HG03060 (cell line): Measurements from ENCODE around the gene CACNA1G.
A peak's percentile ranks its signal among the peaks of the same experiment; 100 is the strongest.

Source experiments
- ATAC-seq: cut with Tn5 transposase; IDR thresholded peaks from one replicate; pipeline ENCODE4 v1.9.1; 2021; ENCODE audit warnings: low read depth, moderate number of reproducible peaks; ENCODE audit not compliant: unreplicated experiment

Gene CACNA1G

DNA sequence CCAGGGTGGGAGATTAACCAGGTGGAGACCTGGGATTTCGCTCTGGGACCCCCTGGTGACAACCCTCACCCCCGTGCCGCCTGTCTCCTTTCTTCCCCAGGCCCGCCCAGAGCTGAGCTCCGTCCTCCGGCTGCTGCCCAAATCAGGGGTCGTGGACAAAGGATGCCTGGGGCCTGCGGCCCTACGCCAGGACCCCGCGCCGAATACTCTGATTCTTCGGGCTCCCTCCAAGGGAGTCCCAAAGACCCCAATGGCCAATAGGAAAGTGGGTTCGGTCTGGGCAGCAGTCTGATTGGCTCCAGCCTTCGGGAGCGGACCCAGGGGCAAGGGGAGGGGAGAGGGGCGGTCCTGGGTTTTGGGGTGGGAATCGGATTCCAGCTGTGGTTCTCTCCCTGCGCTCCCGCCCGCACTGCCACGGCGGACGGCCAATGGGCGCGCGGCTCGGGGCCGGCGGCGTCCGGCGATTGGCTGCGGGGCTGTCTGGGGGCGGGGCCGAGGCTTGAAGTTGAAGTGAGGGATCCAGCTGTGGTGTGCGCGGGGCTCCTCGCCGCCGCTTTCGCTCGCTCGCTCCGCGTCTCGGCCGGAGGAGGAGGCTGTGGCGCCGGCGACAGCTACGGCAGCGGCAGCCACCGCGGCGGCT is at the start of gene CACNA1G:
TSS of gene CACNA1G (plus strand) at position 531 of the 640 bp plus-strand sequence. CDS start 745 bp downstream, outside the sequence.
- ATAC-seq: peak; percentile 69

DNA sequence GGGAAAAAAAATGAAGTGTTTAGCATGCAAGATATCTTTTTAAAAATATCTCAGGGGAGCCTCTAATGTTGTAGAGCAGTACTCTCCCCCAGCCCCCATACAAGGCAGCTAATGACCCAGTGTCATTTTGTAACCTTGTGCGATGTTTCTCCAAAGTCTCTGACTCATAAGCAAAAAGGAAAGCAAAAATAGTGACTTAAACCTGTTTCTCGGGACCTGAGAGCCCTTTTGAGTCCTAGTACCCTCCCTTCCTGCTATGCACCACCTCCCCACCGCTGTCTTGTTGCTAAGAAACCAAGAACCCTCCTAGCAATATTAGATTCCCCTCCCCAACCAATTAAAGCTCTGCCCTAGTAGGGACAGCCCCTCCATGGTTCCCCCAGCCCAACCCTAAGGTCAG is 49.5 kb upstream of the CACNA1G start:
- ATAC-seq: peak; percentile 68

DNA sequence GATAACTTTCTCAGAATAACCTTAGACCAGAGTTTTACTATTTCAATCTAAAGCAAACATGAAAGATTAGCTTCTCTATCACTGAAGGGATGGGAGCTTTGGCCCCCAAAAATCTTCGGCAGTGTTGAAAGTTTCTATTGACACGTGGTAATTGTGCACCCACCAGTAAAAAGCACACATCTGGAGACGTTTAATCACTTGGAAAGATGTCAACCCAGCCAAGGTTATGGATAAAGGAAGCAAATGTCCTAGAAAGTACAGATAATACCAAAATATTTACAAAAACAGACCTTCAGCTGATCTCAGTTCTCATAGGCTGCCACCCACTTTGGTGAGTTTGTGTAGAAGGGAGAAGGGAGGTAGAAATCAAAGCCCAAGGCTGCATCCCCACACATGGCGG is 47.0 kb upstream of the CACNA1G start:
- no peak for ATAC-seq

DNA sequence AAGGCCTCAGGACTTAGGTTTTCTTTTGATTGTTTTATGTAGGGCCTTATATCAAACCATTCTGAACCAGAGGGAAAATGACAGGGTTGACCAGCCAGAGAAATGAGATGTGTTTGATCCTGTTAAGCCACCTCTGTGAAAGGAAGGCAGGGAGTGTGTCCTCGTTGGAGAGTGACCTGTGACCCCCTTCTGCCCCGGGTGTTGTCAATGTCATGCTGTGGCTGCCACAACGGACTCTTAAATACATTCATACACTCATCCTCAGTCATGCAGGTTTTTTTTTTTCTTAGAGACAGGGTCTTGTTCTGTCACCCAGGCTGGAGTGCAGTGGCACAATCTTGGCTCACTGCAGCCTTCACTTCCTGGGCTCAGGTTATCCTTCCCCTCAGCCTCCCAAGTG is 46.1 kb upstream of the CACNA1G start:
- ATAC-seq: no peak

DNA sequence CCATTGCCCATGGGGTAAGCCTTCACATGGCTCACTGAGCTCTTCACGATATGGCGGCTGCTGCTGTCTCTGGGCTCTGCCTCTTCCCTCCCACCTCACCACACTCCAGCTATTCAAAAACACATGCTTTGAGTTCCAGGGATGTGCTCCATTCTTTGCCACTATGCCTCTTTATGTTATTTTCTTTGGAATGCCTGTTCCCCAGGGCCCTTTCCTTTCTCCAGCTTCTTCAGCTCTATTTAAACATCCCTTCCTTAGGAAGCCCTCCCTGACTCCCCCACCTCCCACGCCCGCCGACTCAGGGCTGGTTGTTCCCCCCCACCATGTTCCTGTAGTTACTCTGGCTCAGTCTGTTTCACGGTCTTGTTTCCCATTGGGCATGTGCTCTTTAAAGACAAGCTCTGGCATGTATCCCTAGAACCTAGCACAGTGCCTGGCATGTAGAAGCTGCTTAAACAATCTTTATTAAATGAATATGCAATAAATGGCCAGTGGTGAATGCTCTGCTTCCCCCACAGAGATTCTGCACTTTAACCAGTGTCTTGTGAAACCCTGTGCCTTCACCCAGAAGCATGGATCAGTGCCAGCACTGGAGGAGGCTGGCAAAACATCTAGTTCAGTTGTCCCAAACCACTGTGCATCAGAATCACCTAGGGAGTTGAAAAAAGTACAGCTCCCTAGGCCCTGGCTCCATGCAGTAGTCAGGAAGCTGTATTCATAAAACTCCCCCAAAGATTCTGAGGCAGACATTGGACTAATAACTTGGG is 45.4 kb upstream of the CACNA1G start:
- ATAC-seq: no peak

DNA sequence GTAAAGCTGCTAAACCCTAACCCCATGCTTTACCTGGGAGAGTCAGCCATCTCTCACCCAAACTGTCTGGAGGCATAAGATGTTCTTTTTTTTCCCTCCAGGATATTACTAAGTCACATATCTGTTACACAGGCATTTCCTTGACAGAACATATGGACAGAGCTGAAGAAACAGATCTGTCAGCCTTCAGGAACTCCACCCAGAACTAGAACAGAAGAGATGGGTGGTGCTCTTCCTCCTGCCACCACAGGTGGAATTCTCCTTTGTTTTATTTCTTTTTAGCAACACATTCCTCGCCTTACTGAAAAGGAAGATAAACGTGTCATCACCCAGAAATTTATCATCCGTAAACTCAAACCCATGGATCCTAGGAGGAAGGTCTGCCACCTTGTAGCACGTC is 43.5 kb upstream of the CACNA1G start:
- no peak for ATAC-seq

DNA sequence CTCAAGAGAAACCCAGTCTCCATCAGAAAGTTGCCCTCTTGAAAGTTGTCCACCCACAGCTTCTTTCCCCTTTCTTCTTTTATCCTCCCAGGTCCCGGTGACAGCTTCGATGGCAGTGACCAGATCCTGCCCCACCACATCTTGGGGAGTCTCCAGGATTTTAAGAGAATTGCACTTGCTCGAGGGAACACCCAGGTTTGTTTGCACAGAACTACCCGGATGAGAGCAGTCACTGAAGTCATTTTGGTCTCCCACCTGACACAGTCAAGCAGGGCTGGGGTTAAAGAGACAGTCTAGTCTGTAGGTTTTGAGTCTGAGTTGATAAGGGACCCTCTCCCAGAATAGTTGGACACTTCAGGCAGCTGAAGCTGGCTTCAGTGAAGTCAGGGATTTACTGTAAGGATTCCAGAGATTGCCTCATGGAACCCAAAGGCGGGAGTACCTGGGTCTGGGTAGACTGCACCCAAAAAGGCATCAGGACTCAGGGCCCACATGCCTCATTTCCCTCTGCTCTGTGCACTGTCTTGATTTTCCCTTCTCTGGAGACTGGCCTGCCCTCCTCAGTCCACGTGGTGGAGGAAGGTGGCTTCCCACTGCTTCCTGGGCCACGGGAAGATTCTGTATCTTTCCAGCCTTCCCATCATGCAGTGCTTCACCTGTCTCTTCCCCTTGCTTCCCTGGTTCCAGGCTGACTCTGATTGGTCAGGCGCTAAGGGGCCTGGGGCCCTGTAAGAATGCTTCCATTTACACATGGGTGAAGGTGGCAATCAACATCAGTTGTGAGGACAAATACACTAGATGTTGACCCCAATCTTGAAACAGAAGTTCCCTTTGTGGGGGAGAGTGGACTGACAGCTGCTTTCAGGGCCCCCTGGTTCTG is 42.8 kb upstream of the CACNA1G start:
- no peak for ATAC-seq

DNA sequence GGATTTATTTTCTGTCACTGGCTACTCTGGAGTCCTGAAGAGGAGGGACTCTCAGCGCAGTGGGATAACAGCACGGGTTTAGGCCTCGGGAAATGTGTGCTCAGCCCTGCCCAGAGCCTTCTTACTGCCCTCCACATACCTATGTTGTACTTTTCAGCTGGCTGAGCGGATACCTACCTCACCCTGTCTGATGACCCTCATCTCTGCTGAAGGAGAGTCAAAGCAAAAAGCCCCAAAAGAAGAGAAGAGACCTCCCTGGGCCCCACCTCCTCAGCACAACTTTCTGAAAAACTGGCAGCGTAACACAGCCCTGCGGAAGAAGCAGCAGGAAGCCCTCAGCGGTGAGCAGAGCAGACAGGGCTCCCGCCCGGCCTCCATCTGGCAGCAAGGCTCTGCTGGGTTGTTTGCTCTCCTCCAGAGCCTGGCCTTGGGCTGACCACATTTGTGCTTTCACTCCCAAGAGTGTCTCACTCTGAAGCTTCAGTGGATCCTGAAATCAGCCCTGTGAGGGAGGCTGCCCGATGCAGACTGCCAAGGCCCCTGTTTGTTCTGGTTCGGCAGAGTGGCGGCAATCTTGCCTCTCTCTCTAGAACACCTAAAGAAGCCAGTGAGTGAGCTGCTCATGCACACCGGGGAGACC is 42.0 kb upstream of the CACNA1G start:
- ATAC-seq: no peak

DNA sequence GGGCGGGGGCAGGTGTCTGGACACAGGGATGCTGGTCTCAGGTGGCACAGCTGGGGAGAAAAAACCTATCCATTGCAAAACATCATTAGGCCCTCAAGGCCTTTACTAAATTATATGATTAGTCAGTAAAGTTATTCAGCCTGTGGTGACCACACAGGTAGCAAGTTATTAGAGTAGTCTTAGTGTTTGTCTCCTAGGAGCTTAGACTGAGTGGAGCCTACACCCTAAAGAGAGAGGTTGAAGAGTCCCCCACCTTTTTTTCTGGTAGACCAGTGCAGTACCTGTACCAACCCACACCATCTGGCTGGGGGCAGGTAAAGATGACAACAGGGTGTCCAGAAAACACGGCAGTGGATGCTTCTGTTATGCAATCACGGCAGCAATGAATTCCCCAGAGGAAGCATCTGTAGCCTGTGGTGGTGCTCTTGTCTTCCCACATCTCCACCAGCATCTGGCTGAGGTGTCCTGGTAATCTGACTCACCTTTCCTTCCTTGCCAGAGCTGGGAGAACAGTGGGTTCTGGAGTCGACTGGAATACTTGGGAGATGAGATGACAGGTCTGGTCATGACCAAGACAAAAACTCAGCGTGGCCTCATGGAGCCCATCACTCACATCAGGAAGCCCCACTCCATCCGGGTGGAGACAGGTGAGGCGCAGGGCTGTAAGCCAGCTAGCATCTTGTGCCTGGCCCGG is 41.2 kb upstream of the CACNA1G start:
- no peak for ATAC-seq

DNA sequence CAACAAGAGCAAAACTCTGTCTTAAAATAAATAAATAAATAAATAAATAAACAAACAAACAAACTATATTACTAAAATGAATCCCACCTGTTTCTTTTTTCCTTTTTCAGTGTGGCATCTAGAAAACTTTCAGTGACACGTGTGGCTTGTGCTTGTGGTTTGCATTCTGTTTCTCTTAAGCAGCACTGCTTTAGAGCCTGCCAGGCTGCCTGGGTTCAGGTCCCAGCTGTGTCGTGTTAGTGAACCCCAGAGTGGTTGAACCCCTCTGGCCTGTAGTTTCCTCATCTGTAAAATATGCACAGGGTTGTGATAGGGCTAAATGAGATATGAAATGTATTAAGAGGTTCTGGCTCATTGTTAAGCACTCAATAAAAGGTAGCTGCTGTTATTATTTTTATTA is 40.0 kb upstream of the CACNA1G start:
- ATAC-seq: no peak

DNA sequence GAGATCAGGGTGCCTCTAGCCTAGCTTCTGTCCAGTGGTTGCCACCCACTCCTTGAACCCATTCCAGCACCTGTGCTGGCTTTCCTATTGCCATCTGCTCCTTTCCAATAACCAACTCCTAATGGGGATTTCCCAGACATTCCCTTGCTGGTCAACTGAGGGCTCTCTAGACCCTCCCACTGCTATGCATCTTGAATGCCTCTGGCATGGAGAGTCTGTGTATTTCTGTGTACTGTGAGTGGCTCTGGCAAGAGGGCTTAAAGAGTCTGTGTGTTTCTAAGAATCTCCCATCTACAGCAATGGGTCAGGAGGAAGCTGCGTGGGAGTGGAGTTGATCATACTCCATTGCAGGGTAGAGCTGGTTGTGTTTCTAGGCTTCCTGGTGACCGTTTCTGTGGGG is 39.0 kb upstream of the CACNA1G start:
- no peak for ATAC-seq

DNA sequence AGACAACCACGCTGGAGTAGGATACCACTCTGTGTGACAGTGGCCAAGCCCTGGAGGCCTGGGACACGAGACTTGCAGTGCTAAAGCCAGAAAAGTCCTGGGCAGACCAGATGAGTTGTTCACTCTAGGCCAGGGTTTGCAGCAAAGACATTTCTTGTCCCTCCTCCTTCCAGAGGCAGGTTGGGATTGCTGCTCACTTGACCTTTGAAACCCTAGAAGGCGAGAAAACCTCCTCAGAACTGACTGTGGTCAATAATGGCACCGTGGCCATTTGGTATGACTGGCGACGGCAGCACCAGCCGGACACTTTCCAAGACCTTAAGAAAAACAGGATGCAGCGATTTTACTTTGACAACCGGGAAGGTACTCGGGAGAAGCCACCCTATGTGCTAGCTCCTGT is 37.7 kb upstream of the CACNA1G start:
- no peak for ATAC-seq

DNA sequence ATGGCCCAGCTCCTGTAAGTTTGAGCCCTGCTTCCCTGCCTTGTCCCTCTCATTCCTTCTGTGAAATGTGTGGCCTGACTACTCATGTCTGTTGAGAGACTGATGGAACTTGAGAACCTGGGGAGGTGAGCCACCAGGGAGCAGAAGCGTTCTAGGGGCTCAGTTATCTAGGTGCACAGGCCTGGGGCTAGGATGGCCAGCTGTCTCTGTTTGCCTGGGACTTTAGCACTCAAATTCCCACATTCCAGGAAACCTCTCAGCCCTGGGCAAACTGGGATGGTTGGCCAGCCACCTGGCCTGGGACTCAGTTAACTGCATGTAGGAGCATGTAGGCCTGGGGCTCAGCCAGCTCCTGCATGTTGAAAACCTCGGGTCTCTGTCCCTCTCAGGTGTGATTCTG is 37.3 kb upstream of the CACNA1G start:
- no peak for ATAC-seq

DNA sequence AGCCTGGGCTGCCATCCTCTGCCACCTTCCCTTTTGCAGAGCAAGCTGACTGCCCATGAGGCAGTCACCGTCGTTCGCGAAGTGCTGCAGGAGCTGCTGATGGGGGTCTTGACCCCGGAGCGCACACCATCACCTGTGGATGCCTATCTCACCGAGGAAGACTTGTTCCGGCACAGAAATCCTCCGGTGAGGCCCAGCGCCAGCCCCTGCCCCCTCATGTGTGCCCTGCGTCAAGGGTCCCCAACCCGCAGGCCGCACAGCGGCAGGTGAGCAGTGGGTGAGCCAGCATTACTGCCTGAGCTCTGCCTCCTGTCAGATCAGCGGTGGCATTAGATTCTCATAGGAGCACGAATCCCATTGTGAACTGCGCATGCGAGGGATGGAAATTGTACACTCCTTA is 35.7 kb upstream of the CACNA1G start:
- no peak for ATAC-seq

DNA sequence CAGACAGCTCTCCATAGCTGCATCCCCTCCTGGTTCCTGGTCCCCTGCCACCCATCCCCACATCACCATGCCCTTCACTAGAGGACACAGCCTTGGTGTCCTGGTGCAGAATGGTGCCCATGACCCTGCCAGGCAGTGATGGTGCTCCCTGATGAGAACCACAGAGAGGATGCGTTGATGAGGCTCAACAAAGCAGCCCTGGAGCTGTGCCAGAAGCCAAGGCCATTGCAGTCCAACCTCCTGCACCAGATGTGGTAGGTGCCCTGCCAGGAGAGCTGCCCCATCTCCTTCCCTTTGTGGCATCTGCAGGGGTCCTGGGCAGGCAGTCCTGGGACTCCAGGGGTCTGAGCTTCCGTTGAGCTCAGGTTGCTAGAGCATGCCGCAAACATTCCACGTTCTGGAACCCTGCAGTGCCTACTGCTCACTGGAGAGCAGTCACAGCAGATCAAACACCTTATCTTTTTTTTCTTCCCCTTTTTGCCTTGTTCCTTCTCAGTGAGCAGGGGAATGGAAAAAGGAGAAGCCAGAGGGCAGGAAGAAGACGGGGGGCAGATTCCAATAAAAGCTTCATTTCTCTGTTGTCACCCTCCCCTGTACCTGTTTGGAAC is 33.3 kb upstream of the CACNA1G start:
- ATAC-seq: no peak

DNA sequence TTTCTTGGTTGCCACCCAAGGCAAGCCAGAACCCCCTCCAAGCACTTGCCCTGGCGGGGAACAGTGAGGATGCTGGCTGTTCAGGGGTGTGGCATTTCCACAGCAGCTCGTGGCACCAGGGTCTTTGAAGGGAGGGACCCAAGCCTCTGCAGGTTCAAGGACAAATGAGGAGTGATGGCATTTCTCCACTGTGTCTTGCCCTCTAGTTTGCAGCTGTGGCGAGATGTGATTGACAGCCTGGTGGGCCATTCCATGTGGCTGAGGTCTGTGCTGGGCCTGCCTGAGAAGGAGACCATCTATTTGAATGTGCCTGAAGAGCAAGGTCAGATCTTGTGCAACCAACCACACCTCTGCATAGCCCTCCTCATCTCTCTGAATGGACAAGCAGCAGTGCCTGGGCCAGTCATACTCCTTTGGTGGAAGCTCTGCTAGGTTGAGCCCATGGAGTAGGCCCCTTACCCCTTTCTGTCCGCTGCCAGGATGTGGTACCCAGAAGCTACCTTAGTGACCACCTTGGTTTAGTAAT is 32.5 kb upstream of the CACNA1G start:
- no peak for ATAC-seq

DNA sequence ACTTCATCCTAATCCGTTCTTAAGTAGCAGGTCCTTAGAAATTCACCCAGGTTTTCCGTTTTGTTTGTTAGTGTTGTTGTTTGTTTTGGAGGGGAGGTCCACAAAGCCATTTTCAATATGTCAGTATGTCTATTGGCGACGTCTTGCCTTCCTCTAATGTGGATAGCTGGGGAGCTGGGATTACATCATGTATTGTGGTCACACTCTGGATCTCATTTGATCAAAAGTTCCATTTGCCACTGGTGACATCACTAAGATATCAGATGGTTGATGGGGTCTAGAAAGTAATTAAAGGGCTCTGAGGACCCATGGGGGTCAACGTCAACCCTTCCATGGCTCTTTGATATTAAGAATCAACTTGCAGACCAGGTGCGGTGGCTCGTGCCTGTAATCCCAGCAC is 30.7 kb upstream of the CACNA1G start:
- ATAC-seq: no peak

DNA sequence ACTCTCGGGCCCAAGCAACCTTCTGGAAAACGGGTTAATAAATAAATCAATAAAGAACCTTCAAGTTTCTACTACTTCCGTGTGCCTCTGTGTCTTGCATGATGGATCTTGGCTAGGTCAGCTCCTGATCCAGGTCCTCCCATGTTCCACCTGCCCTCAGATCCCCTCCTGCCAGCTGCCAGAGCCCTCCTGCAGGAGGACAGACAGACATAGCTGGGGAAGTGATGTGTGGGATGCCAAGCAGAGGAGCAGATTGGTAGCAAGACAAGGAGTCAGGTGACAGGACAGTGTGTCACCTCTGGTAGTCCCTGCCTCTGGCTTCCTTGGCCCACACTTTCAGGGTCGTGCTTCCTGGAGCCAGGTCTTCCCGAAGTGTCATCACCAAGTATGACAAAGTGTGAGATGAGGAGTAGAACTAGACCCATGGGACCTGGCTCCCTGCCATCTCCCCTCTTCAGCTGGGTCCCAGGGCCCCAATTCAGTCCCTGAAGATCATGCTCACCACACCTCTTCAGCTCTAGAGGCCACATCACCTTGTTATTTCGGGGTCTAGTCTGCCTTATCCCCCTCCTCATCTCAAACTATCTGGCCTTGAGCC is 29.0 kb upstream of the CACNA1G start:
- no peak for ATAC-seq

DNA sequence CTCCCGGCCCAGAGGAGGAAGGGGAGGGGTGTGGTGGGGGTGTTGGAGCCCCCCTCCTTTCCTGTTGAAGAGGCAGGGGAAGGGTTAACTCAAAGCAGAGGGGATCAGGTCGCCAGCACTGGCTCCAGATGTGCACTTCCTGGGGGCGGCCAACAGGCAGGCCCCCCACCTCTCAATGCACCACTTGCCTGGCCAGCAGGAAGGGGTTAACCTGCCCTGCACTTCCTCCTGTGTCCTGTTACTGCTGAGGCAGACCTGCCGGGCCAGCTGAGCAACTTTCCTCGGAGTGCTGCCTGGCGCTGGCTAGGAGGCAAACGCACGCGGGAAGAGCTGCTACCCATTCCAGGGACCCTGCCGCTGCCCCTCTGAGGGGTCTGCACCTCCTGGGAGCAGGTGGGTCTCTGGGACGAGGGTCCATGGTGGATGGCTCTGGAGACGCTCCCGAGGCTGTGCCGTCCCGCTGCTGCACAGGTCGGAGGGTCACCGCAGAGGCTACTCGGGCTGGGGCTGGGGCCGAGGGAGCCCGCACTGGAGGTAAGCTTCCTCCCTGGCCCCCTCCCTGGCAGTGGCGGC is 28.0 kb upstream of the CACNA1G start, which contains the start of gene EPN3:
TSS of gene EPN3 (plus strand) at position 284 of the 573 bp plus-strand sequence. CDS start 3,822 bp downstream, outside the sequence.
- no peak for ATAC-seq
